ENCODE measurements around the gene GRK3.

- TF ChIP-seq CTCF (conservative IDR thresholded peaks at IDR 0.05; ENCODE audit: low read depth, low read length) (no peak), EZH2 (IDR thresholded peaks at IDR 0.05; ENCODE audit: borderline replicate concordance, low read depth, low read length, poor library complexity, severe bottlenecking) (no peak)
Measured at GRCh38 chr22:25728071-25728470, 163.6 kb downstream of the GRK3 start.

Data from A673 (cell line).